H1 (cell line): ENCODE measurements around the gene ATR. TPM values are rescaled to one million over a fixed set of nuclear protein-coding genes. Genes with fewer than 3 reads are reported as not detected.

Source experiments
- CTCF ChIA-PET: fragments of 300-600 bp; sonication (Branson Sonifier 250); formaldehyde crosslinking; loops from one replicate; lab custom pipeline; 2021; ENCODE audit not compliant: partially characterized antibody; lab: Charles Lee
- POLR2A ChIA-PET: fragments of 300-600 bp; sonication (Branson Sonifier 250); formaldehyde crosslinking; loops from one replicate; lab custom pipeline; 2021; ENCODE audit warnings: inconsistent platforms; ENCODE audit not compliant: partially characterized antibody; lab: Charles Lee
- DNase-seq, 2 experiments: peaks; one replicate each; pipeline versions ENCODE4 v3.0.0 to v3.0.0-alpha.2; 2010 to 2022; ENCODE audit warnings: low spot score in 2 of 2, low read depth in 1 of 2, mixed read lengths in 1 of 2
- FAIRE-seq: peaks from 2 replicates; lab custom pipeline; 2011; peaks lifted over from hg19 to GRCh38; lab: Jason Lieb, UNC
- H2AFZ ChIP-seq: 2 replicates; pipeline ENCODE4 v1.8.1; 2012; ENCODE audit warnings: low read length, inconsistent platforms
- H2AK5ac ChIP-seq: 2 replicates; pipeline ENCODE4 v1.6.1; 2013; ENCODE audit warnings: low read depth, low read length
- H2BK120ac ChIP-seq: replicated peaks from 2 replicates; pipeline ENCODE3; 2013; ENCODE audit warnings: low read depth, low read length, inconsistent platforms
- H2BK12ac ChIP-seq: 2 replicates; pipeline ENCODE4 v1.6.1; 2013; ENCODE audit warnings: low read depth, low read length
- H2BK15ac ChIP-seq: 2 replicates; pipeline ENCODE4 v1.6.1; 2013; ENCODE audit warnings: low read length
- H2BK20ac ChIP-seq: 2 replicates; pipeline ENCODE4 v1.6.1; 2013; ENCODE audit warnings: low read length
- H2BK5ac ChIP-seq: 2 replicates; pipeline ENCODE4 v1.6.1; 2013; ENCODE audit warnings: low read depth, low read length
- H3K14ac ChIP-seq: 2 replicates; pipeline ENCODE4 v1.6.1; 2013; ENCODE audit warnings: inconsistent platforms; ENCODE audit not compliant: insufficient read length
- H3K18ac ChIP-seq: 2 replicates; pipeline ENCODE4 v1.6.1; 2013; ENCODE audit warnings: low read length; ENCODE audit errors: extremely low read depth
- H3K23ac ChIP-seq: 2 replicates; pipeline ENCODE4 v1.6.1; 2013; ENCODE audit warnings: inconsistent platforms; ENCODE audit not compliant: insufficient read length
- H3K23me2 ChIP-seq: 2 replicates; pipeline ENCODE4 v1.6.1; 2013; ENCODE audit warnings: low read depth, low read length
- H3K27ac ChIP-seq: 2 replicates; pipeline ENCODE4 v1.6.1; 2011; ENCODE audit warnings: low read depth, low read length, inconsistent platforms
- H3K27me3 ChIP-seq, 4 experiments: replicated peaks in 1 of 4; 1 replicate in 1 of 4; 2 replicates in 3 of 4; pipeline versions ENCODE4 v1.6.1 to v1.8.1; 2011 to 2013; ENCODE audit warnings: low read length in 3 of 4, mild to moderate bottlenecking in 3 of 4, inconsistent platforms in 2 of 4, mixed read lengths in 2 of 4, moderate library complexity in 1 of 4; ENCODE audit not compliant: control insufficient read depth in 3 of 4, insufficient read depth in 3 of 4; ENCODE audit errors: extremely low read depth in 1 of 4
- H3K36me3 ChIP-seq, 4 experiments: 2 replicates each; pipeline versions ENCODE4 v1.6.1 to v1.8.1; 2011 to 2013; ENCODE audit warnings: mild to moderate bottlenecking in 4 of 4, low read length in 3 of 4, moderate library complexity in 2 of 4, control low read depth in 1 of 4, inconsistent platforms in 1 of 4; ENCODE audit not compliant: insufficient read depth in 4 of 4, control insufficient read depth in 2 of 4
- H3K4ac ChIP-seq: replicated peaks from 2 replicates; pipeline ENCODE3; 2013; ENCODE audit warnings: low read length, low read depth, mixed read lengths, inconsistent platforms; ENCODE audit not compliant: insufficient read length
- H3K4me1 ChIP-seq, 4 experiments: replicated peaks in 1 of 4; 1 replicate in 1 of 4; 2 replicates in 3 of 4; pipeline versions ENCODE4 v1.6.1 to v1.8.1; 2011 to 2013; ENCODE audit warnings: low read length in 3 of 4, inconsistent platforms in 2 of 4, mixed read lengths in 1 of 4; ENCODE audit not compliant: insufficient read depth in 4 of 4, control insufficient read depth in 3 of 4
- H3K4me2 ChIP-seq, 2 experiments: 2 replicates each; pipeline versions ENCODE4 v1.6.1 to v1.8.1; 2011 to 2013; ENCODE audit warnings: low read depth in 2 of 2, low read length in 2 of 2, control low read depth in 1 of 2, inconsistent platforms in 1 of 2, mild to moderate bottlenecking in 1 of 2; ENCODE audit not compliant: insufficient read depth in 1 of 2
- H3K4me3 ChIP-seq, 4 experiments: fragments of 200-600, 300-600 bp in 1 of 4; sonication (generic), shearing (Covaris generic), sonication (Bioruptor Twin) in 1 of 4; 2 replicates each; pipeline versions ENCODE4 v1.5.1 to v1.8.1; 2011 to 2016; ENCODE audit warnings: low read length in 4 of 4, low read depth in 3 of 4, control low read depth in 2 of 4, inconsistent platforms in 2 of 4, mild to moderate bottlenecking in 2 of 4, mixed read lengths in 1 of 4, moderate library complexity in 1 of 4; ENCODE audit not compliant: insufficient read depth in 2 of 4; ENCODE audit errors: extremely low read depth in 1 of 4
- H3K56ac ChIP-seq: replicated peaks from 2 replicates; pipeline ENCODE3; 2013; ENCODE audit warnings: low read depth, mild to moderate bottlenecking, mixed read lengths, low read length, inconsistent platforms; ENCODE audit not compliant: insufficient read length
- H3K79me1 ChIP-seq: 2 replicates; pipeline ENCODE4 v1.6.1; 2013; ENCODE audit warnings: low read depth, low read length, control low read depth
- H3K79me2 ChIP-seq, 2 experiments: 2 replicates each; pipeline versions ENCODE4 v1.6.1 to v1.8.1; 2012 to 2013; ENCODE audit warnings: low read length in 2 of 2, mild to moderate bottlenecking in 2 of 2, inconsistent platforms in 1 of 2; ENCODE audit not compliant: insufficient read depth in 2 of 2, control insufficient read depth in 1 of 2
- H3K9ac ChIP-seq, 4 experiments: replicated peaks in 1 of 4; 1 replicate in 1 of 4; 2 replicates in 3 of 4; pipeline versions ENCODE4 v1.6.1 to v1.8.1; 2011 to 2013; ENCODE audit warnings: low read depth in 3 of 4, low read length in 3 of 4, control low read depth in 2 of 4, mild to moderate bottlenecking in 2 of 4, moderate library complexity in 2 of 4, inconsistent platforms in 1 of 4; ENCODE audit errors: extremely low read depth in 1 of 4
- H3K9me3 ChIP-seq, 2 experiments: 2 replicates each; pipeline versions ENCODE4 v1.6.1 to v1.8.1; 2012 to 2013; ENCODE audit warnings: mild to moderate bottlenecking in 2 of 2, moderate library complexity in 2 of 2, control low read depth in 1 of 2, inconsistent platforms in 1 of 2, low read depth in 1 of 2, low read length in 1 of 2, mixed read lengths in 1 of 2; ENCODE audit not compliant: insufficient read depth in 2 of 2
- H4K20me1 ChIP-seq, 2 experiments: replicated peaks in 1 of 2; 2 replicates each; pipeline versions ENCODE3 to v1.8.1; 2011 to 2013; ENCODE audit warnings: inconsistent platforms in 2 of 2, low read length in 2 of 2, mild to moderate bottlenecking in 1 of 2; ENCODE audit not compliant: insufficient read depth in 2 of 2, control insufficient read depth in 1 of 2
- H4K5ac ChIP-seq: 2 replicates; pipeline ENCODE4 v1.6.1; 2013; ENCODE audit warnings: low read length, low read depth, mixed read lengths, inconsistent platforms; ENCODE audit not compliant: insufficient read length
- H4K8ac ChIP-seq: 2 replicates; pipeline ENCODE4 v1.8.0; 2013; ENCODE audit warnings: mild to moderate bottlenecking, moderate library complexity, low read length, inconsistent platforms; ENCODE audit not compliant: insufficient read depth; ENCODE audit errors: extremely low read depth
- H4K91ac ChIP-seq: replicated peaks from 2 replicates; pipeline ENCODE3; 2013; ENCODE audit warnings: low read length, mixed read lengths, inconsistent platforms; ENCODE audit not compliant: insufficient read length
- ATF3 ChIP-seq: IDR thresholded peaks from 2 replicates; pipeline ENCODE4 v1.6.1; 2011; ENCODE audit warnings: low read depth, mild to moderate bottlenecking, low read length; ENCODE audit not compliant: insufficient read depth
- CEBPB ChIP-seq: IDR thresholded peaks from 2 replicates; pipeline ENCODE4 v1.6.1; 2012; ENCODE audit warnings: low read depth, low read length
- CREB1 ChIP-seq: IDR thresholded peaks from 2 replicates; pipeline ENCODE4 v1.6.1; 2012; ENCODE audit warnings: inconsistent platforms
- EP300 ChIP-seq, 2 experiments: IDR thresholded peaks; 1 replicate in 1 of 2; 2 replicates in 1 of 2; pipeline ENCODE4 v1.6.1; 2011 to 2012; ENCODE audit warnings: low read depth in 2 of 2, low read length in 2 of 2, mild to moderate bottlenecking in 2 of 2, borderline replicate concordance in 1 of 2, inconsistent platforms in 1 of 2, moderate library complexity in 1 of 2
- GTF2F1 ChIP-seq: IDR thresholded peaks from 2 replicates; pipeline ENCODE4 v1.6.1; 2012; ENCODE audit warnings: low read depth, low read length, improper control_type of control experiment, borderline replicate concordance
- KDM1A ChIP-seq: fragments of 200-600, 300-600 bp; sonication (generic); IDR thresholded peaks from 2 replicates; pipeline ENCODE4 v1.7.1; 2016; ENCODE audit warnings: mild to moderate bottlenecking, low read length, borderline replicate concordance
- PHF8 ChIP-seq: fragments of 200-600 bp; sonication (generic); conservative IDR thresholded peaks from 2 replicates; pipeline ENCODE4 v1.7.1; 2012; ENCODE audit warnings: low read depth, mild to moderate bottlenecking, inconsistent platforms, low read length, moderate library complexity
- POLR2A ChIP-seq, 2 experiments: IDR thresholded peaks; 1 replicate in 1 of 2; 2 replicates in 1 of 2; pipeline ENCODE4 v1.6.1; 2011; ENCODE audit warnings: low read depth in 2 of 2, low read length in 2 of 2, mild to moderate bottlenecking in 2 of 2; ENCODE audit errors: control extremely low read depth in 1 of 2
- SIRT6 ChIP-seq: IDR thresholded peaks from one replicate; pipeline ENCODE4 v1.7.1; 2012; ENCODE audit warnings: low read length, inconsistent platforms
- SIX5 ChIP-seq: IDR thresholded peaks from 2 replicates; pipeline ENCODE4 v1.6.1; 2011; ENCODE audit warnings: mild to moderate bottlenecking, low read depth, low read length
- USF2 ChIP-seq: IDR thresholded peaks from 2 replicates; pipeline ENCODE4 v1.6.1; 2011; ENCODE audit warnings: low read length, improper control_type of control experiment
- ZNF274 ChIP-seq: IDR thresholded peaks from 2 replicates; pipeline ENCODE4 v1.7.0; 2012; ENCODE audit warnings: low read length, borderline replicate concordance; ENCODE audit errors: extremely low read depth
- polyA plus RNA-seq, 7 experiments: library from polyadenylated mRNA; depleted of rRNA in 3 of 7; stranded (reverse) in 5 of 7; unstranded in 2 of 7; fragments of >200 nt in 5 of 7; fragments of 200-250 nt in 2 of 7; gene quantifications; 1 replicate in 5 of 7; 2 replicates in 1 of 7; 4 replicates in 1 of 7; pipeline versions ENCODE4 v1.2.1 to v1.2.3, GENCODE V29; 2011 to 2013; ENCODE audit warnings: missing spikeins in 2 of 7, mixed read lengths in 2 of 7
- total RNA-seq: library from RNA; stranded (reverse); fragmentation: NEBNext Ultra II Directional; extraction: Animal tissue kit (Norgen Biotek cat#: 25700); gene quantifications from 2 replicates; pipeline ENCODE4 v1.2.1, GENCODE V29; 2021

The ATR gene
- total and polyA plus RNA-seq, 2 of the 8 experiments (the other 6 are each of a cell fraction or from before 2014, with no cell fraction given), result 8.4 to 23.2 TPM

- peaks cover 0 to 49% of the 10 kb centered on the region in 2 experiments; a peak in 2 of 4 replicates for H3K79me2 ChIP-seq
- H3K9ac ChIP-seq, result no peak overlapping the region
- no peak overlapping the region for H2BK20ac ChIP-seq
- H3K14ac ChIP-seq, result no peak overlapping the region
- H3K27ac ChIP-seq, result no peak overlapping the region
- ChIA-PET POLR2A (no interaction called here), CTCF (interaction anchor here (1.6 kb wide), 1 partner anchor 10 kb away, joined by 5 read pairs; no protein-coding TSS in a partner anchor)
- no peak for DNase-seq
- H4K20me1 ChIP-seq, result no peaks in the 10 kb centered on the region
- no peak for FAIRE-seq
- peaks cover 0 to 5% (median 1%) of the 10 kb centered on the region in 4 experiments; a peak in 4 of 7 replicates for H3K4me1 ChIP-seq
- no peaks in the 10 kb centered on the region for H3K27me3 ChIP-seq
- no peak overlapping the region for H2AK5ac ChIP-seq
- H3K4me2 ChIP-seq, result no peak overlapping the region; a peak in 1 of 4 replicates
- no peak overlapping the region for H3K56ac ChIP-seq
- peaks cover 6% of the 10 kb centered on the region; the same call in 1 of the 2 replicates for H3K23me2 ChIP-seq
- H4K91ac ChIP-seq, result no peak overlapping the region
- no peak overlapping the region for H2BK120ac ChIP-seq
- H2BK12ac ChIP-seq, result no peak overlapping the region
- H4K5ac ChIP-seq, result no peak overlapping the region
- no peaks in the 10 kb centered on the region for H3K9me3 ChIP-seq
- H3K18ac ChIP-seq, result no peak overlapping the region
- no peak overlapping the region for H2AFZ ChIP-seq
- H3K4ac ChIP-seq, result no peak overlapping the region
- H2BK5ac ChIP-seq, result no peak overlapping the region
- no peaks in the 10 kb centered on the region for H3K36me3 ChIP-seq
- H3K4me3 ChIP-seq, result peak overlapping the region in 1 of 4 experiments; percentile 95; a peak in 1 of 8 replicates
- H2BK15ac ChIP-seq, result no peak overlapping the region
- no peaks in the 10 kb centered on the region; the same call in 1 of the 2 replicates for H3K79me1 ChIP-seq
- no peak overlapping the region for H4K8ac ChIP-seq
- H3K23ac ChIP-seq, result no peak overlapping the region
- no peak for TF ChIP-seq USF2
- no peak for TF ChIP-seq PHF8
- TF ChIP-seq EP300 (IDR thresholded peaks at IDR 0.05; ENCODE audit: borderline replicate concordance in 1 of 2, low read depth in 2 of 2, low read length in 2 of 2), result no peak
- no peak for TF ChIP-seq SIRT6
- no peak for TF ChIP-seq SIX5
- no peak for TF ChIP-seq ATF3
- TF ChIP-seq GTF2F1, result no peak
- no peak for TF ChIP-seq KDM1A
- TF ChIP-seq ZNF274, result no peak
- TF ChIP-seq POLR2A (IDR thresholded peaks at IDR 0.05; ENCODE audit: control extremely low read depth in 1 of 2, low read depth in 2 of 2, low read length in 2 of 2), result no peak
- no peak for TF ChIP-seq CEBPB
- TF ChIP-seq CREB1, result no peak
Measured at GRCh38 chr3:142576792-142577191, 1.7 kb downstream of the ATR start.
